Keratinocyte (primary cell): ENCODE data around the gene MAPKAPK5.

Source experiments
- CTCF ChIP-seq, 3 experiments: IDR thresholded peaks in 1 of 3; conservative IDR thresholded peaks in 1 of 3; optimal IDR thresholded peaks in 1 of 3; 2 replicates in 2 of 3; 3 replicates in 1 of 3; pipeline versions ENCODE3 to v1.5.1; 2011; ENCODE audit warnings: low read length in 3 of 3, mild to moderate bottlenecking in 3 of 3, moderate library complexity in 2 of 3, control low read depth in 1 of 3, inconsistent platforms in 1 of 3; ENCODE audit not compliant: insufficient read depth in 2 of 3; ENCODE audit errors: extremely low read depth in 1 of 3
- EZH2 ChIP-seq: IDR thresholded peaks from one replicate; pipeline ENCODE4 v1.6.1; 2012; ENCODE audit warnings: inconsistent platforms, mild to moderate bottlenecking, low read length, moderate library complexity

GRCh38 chr12:111937429-111937828 is 95.4 kb downstream of the MAPKAPK5 start:
- no peak for TF ChIP-seq CTCF (optimal IDR thresholded peaks at IDR 0.05 in 1 of 3, IDR thresholded peaks at IDR 0.05 in 1 of 3, conservative IDR thresholded peaks at IDR 0.05 in 1 of 3; ENCODE audit: extremely low read depth in 1 of 3, insufficient read depth in 2 of 3, low read length in 3 of 3)
- no peak for TF ChIP-seq EZH2
